ENCODE data around the gene HOXC12. TPM values are rescaled to one million over a fixed set of nuclear protein-coding genes. Genes with fewer than 3 reads are reported as not detected.

HOXC12 gene
- total RNA-seq, 1 experiment from 2014 or later, result not detected

GRCh38 chr12:53928054-53928835, 26.5 kb upstream of the HOXC12 start:
- ChIA-PET CTCF (no interaction called here), POLR2A (no interaction called here)
- TF ChIP-seq ZNF317 (CRISPR knock-in tag; IDR thresholded peaks at IDR 0.05; ENCODE audit: borderline replicate concordance, low read depth) (no peak), ZBTB21 (CRISPR knock-in tag; IDR thresholded peaks at IDR 0.05; ENCODE audit: borderline replicate concordance) (no peak)
- Mint-ChIP-seq H3K27ac (no peak overlapping the region), H3K27me3 (ENCODE audit: low read depth) (peaks cover 100% of the 10 kb centered on the region), H3K4me1 (peaks cover 11% of the 10 kb centered on the region), H3K4me3 (peak overlapping the region; percentile 36; the same call in 1 of the 2 replicates), H3K9me3 (no peaks in the 10 kb centered on the region), H3K36me3 (no peaks in the 10 kb centered on the region)
- DNase-seq (ENCODE audit: low spot score) (peak; percentile 17), ATAC-seq (peak; percentile 36)

GRCh38 chr12:53929527-53929926, 25.2 kb upstream of the HOXC12 start:
- POLR2A ChIA-PET, result no interaction called here

More at GRCh38 chr12:53929527-53929926, 25.2 kb upstream of the HOXC12 start:
- TF ChIP-seq TP53 (CRISPR knock-in tag; IDR thresholded peaks at IDR 0.05) (no peak), ERG (CRISPR knock-in tag; IDR thresholded peaks at IDR 0.05) (no peak), JAZF1 (CRISPR knock-in tag; IDR thresholded peaks at IDR 0.05) (no peak), STAT6 (CRISPR knock-in tag; conservative IDR thresholded peaks at IDR 0.05; ENCODE audit: low read depth) (no peak), JUN (CRISPR knock-in tag; IDR thresholded peaks at IDR 0.05) (no peak), MLX (CRISPR knock-in tag; IDR thresholded peaks at IDR 0.05) (no peak), TEAD4 (CRISPR knock-in tag; IDR thresholded peaks at IDR 0.05) (no peak), ZNF317 (CRISPR knock-in tag; IDR thresholded peaks at IDR 0.05; ENCODE audit: borderline replicate concordance, low read depth) (no peak), IRF1 (CRISPR knock-in tag; IDR thresholded peaks at IDR 0.05) (no peak), MXD4 (CRISPR knock-in tag; IDR thresholded peaks at IDR 0.05; ENCODE audit: borderline replicate concordance) (no peak), CTCF (IDR thresholded peaks at IDR 0.05) (no peak), ZNF532 (CRISPR knock-in tag; IDR thresholded peaks at IDR 0.05; ENCODE audit: borderline replicate concordance) (no peak), OVOL2 (CRISPR knock-in tag; IDR thresholded peaks at IDR 0.05; ENCODE audit: borderline replicate concordance) (no peak), ZSCAN18 (CRISPR knock-in tag; IDR thresholded peaks at IDR 0.05) (no peak), EMX1 (CRISPR knock-in tag; IDR thresholded peaks at IDR 0.05) (no peak)
- no peak overlapping the region for H3K4me3 Mint-ChIP-seq
- no peaks in the 10 kb centered on the region for H3K36me3 Mint-ChIP-seq
- H3K27me3 Mint-ChIP-seq (ENCODE audit: low read depth), result peaks cover 100% of the 10 kb centered on the region
- CTCF ChIA-PET, result interaction anchor here (1.2 kb wide), 1 partner anchor 183 kb away, joined by 3 read pairs; no protein-coding TSS in a partner anchor
- no peak overlapping the region for H3K27ac Mint-ChIP-seq
- H3K9me3 Mint-ChIP-seq, result no peaks in the 10 kb centered on the region
- ATAC-seq, result no peak
- peaks cover 11% of the 10 kb centered on the region for H3K4me1 Mint-ChIP-seq
- no peak for DNase-seq (ENCODE audit: low spot score)

Measured in WTC11 (cell line).